Tibial artery (tissue), 4 donors: ENCODE results near the gene PLK5.

Source experiments
- DNase-seq, 2 donors: peaks; one replicate each; pipeline ENCODE4 v3.0.0-alpha.2; 2019
- H3K27ac ChIP-seq, 2 donors: fragments of 200-600 bp; sonication (generic) in 1 of 2; 1 replicate in 1 of 2; 2 replicates in 1 of 2; pipeline ENCODE4 v1.5.1; 2018 to 2019; ENCODE audit warnings: mild to moderate bottlenecking in 1 of 2
- H3K27me3 ChIP-seq, 2 donors: fragments of 200-600 bp; sonication (generic) in 1 of 2; one replicate each; pipeline versions ENCODE4 v1.5.1 to v1.6.0; 2016 to 2019
- H3K36me3 ChIP-seq, 3 donors: fragments of 200-600 bp; sonication (generic) in 2 of 3; one replicate each; pipeline ENCODE4 v1.5.1; 2016 to 2019; ENCODE audit warnings: mild to moderate bottlenecking in 2 of 3
- H3K4me1 ChIP-seq, 4 donors: fragments of 200-600 bp; sonication (generic) in 2 of 4; 1 replicate in 3 of 4; 2 replicates in 1 of 4; pipeline ENCODE4 v1.5.1; 2016 to 2019
- H3K4me3 ChIP-seq, 2 donors: fragments of 200-600 bp; sonication (generic) in 1 of 2; 1 replicate in 1 of 2; 2 replicates in 1 of 2; pipeline ENCODE4 v1.5.1; 2018 to 2019; ENCODE audit warnings: mild to moderate bottlenecking in 2 of 2
- H3K9me3 ChIP-seq, 3 donors: fragments of 200-600 bp; sonication (generic) in 1 of 3; one replicate each; pipeline ENCODE4 v1.5.1; 2016 to 2019
- intact Hi-C: fragments of 100-400 bp; cut with DNase I; formaldehyde crosslinking; loops from one replicate; pipeline ENCODE4 v1.15.0; 2023; ENCODE audit warnings: low total_unique reads
- TF ChIP-seq, protein P1 (sequence below), 2 experiments: fragments of 200-600 bp in 1 of 2; fragments of 450-650 bp in 1 of 2; IDR thresholded peaks; one replicate each; pipeline ENCODE4 v1.5.1; 2017 to 2019; ENCODE audit warnings: antibody characterized with exemption in 2 of 2, mild to moderate bottlenecking in 1 of 2, moderate library complexity in 1 of 2

The PLK5 gene

DNA sequence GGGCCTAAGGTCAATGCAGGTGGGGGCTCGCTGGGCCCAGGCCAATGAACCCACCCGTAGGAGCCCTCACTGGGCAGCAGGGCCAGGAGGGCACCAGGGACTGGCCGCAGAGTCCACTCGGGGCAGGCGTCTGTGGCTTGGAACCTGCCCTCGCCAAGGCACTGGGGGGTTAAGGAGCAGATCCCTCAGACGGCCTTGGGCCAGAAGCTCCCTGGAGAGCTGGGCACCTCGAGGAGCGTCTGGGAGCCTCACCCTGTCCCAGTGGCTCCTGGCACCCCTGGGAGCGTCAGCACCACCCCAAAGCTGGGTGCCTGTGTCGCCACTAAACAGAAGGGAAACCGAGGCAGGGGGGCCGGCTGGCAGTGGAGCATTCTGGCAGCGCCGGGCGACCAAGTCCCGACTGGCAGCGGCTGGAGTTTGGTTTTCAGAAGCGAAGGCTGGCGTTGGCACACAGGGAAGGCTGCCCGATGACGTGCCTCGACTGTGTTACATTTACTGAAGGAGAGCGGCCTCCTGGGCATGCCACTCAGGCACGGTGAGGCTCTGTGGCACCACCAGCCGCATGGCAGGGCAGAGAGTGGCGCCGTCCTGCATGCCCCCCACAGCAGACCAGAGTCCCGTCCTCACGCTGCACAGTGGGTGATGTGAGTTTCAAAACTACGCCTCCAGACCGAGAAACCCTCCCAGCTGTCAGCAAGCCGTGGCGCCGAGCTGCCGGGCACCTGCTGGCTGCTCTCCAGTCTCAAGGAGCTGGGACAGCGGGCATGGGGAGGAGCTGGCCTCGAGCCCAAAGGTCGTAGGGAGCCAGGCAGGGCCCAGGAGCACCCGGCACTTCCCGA, 53.4 kb downstream of the PLK5 start:
- no peaks in the 10 kb centered on the region for H3K27me3 ChIP-seq
- intact Hi-C loops: no loop called here
- peaks cover 49 to 62% (median 51%) of the 10 kb centered on the region in 3 donors for H3K36me3 ChIP-seq
- no peaks in the 10 kb centered on the region for H3K9me3 ChIP-seq
- H3K4me3 ChIP-seq: no peak overlapping the region
- no peak overlapping the region for H3K27ac ChIP-seq
- no peaks in the 10 kb centered on the region for H3K4me1 ChIP-seq
- TF ChIP-seq, protein P1, sequence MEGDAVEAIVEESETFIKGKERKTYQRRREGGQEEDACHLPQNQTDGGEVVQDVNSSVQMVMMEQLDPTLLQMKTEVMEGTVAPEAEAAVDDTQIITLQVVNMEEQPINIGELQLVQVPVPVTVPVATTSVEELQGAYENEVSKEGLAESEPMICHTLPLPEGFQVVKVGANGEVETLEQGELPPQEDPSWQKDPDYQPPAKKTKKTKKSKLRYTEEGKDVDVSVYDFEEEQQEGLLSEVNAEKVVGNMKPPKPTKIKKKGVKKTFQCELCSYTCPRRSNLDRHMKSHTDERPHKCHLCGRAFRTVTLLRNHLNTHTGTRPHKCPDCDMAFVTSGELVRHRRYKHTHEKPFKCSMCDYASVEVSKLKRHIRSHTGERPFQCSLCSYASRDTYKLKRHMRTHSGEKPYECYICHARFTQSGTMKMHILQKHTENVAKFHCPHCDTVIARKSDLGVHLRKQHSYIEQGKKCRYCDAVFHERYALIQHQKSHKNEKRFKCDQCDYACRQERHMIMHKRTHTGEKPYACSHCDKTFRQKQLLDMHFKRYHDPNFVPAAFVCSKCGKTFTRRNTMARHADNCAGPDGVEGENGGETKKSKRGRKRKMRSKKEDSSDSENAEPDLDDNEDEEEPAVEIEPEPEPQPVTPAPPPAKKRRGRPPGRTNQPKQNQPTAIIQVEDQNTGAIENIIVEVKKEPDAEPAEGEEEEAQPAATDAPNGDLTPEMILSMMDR (IDR thresholded peaks at IDR 0.05): no peak
- no peak for DNase-seq

DNA sequence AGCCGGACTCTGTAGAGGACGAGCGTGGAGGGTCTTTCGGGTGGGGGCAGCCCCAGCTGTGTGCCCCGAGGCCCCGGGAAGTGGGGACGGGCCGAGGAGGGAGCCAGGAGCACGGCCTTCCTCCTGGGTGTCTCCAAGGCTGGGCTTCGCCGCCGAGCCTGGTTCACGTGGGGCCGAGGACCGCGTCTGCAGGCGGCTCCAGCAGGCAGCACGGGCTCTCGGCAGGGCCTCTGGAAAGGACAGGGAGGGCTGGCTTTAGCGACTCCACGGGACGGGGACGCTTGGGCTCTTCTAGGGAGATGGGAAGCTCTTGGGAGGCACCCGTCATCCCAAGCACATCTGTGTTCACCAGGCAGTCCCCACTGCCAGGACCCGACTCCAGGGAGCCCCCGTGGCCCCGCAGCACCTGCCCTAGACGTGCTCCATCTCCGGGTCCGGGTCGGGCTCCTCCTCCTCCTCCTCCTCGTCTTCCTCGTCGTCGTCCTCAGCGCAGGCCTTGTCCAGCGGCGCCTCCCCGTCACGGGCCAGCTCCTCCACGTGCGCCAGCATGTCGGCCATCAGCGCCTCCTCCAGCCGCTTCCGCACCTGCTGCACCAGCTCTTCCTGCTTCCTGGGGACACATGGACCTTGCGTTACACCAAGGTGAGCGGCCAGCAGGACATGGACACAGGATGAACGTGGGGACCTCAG, 54.2 kb downstream of the PLK5 start:
- Histone ChIP-seq H3K27me3 (no peaks in the 10 kb centered on the region), H3K27ac (no peak overlapping the region), H3K4me3 (no peak overlapping the region), H3K9me3 (no peaks in the 10 kb centered on the region), H3K36me3 (peaks cover 55 to 69% (median 56%) of the 10 kb centered on the region in 3 donors), H3K4me1 (no peaks in the 10 kb centered on the region)
- TF ChIP-seq, protein P1 (IDR thresholded peaks at IDR 0.05): no peak
- intact Hi-C loops: no loop called here
- DNase-seq: no peak

DNA sequence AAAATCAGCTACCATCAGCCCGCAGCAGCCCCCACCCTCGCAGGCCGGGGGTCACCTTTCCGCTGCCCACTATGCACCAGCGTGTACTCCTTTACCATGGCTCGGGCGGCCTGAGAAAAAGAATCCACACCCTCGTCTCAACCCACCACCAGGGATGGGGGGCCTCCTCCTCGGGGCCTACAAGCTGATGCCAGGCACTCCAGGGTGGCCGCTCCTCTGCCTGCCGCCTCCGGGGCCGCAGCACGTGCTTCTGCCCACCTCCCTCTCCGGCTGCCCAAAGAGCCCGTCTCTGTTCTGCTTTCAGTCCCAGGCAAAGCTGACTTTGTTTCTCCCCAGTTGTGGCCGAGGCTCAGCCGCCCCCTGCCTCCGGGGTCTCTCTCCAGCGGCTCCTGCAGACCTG, 55.3 kb downstream of the PLK5 start:
- intact Hi-C loops: no loop called here
- Histone ChIP-seq H3K27ac (no peak overlapping the region), H3K36me3 (peaks cover 65 to 79% (median 67%) of the 10 kb centered on the region in 3 donors), H3K9me3 (no peaks in the 10 kb centered on the region), H3K4me3 (no peak overlapping the region), H3K27me3 (no peaks in the 10 kb centered on the region), H3K4me1 (no peaks in the 10 kb centered on the region)
- DNase-seq: no peak
- TF ChIP-seq, protein P1 (IDR thresholded peaks at IDR 0.05): no peak

DNA sequence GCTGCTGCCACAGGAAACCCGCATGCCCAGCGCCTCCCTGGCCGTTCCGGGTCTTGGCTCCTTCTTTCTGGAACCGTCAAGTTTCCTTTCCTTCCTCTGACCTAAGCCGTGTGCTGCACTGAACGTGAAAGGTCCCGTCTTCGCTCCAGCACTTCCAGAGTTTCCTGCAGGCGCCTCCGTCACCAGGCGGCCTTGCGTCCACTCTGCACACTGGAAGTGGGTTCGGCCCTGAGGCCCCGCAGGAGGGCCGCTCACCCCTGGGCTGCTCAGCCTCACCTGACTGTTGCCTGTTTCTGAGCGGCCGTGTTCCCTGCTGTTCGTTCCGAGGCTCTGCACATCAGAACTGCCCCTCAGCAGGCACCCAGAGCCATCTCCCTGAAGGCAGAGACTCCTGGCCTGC, 56.5 kb downstream of the PLK5 start:
- no peak overlapping the region for H3K4me3 ChIP-seq
- H3K36me3 ChIP-seq: peaks cover 65 to 89% (median 75%) of the 10 kb centered on the region in 3 donors
- TF ChIP-seq, protein P1 (IDR thresholded peaks at IDR 0.05): no peak
- intact Hi-C loops: no loop called here
- H3K27ac ChIP-seq: no peak overlapping the region
- H3K9me3 ChIP-seq: no peaks in the 10 kb centered on the region
- DNase-seq: no peak
- H3K27me3 ChIP-seq: no peaks in the 10 kb centered on the region
- H3K4me1 ChIP-seq: no peaks in the 10 kb centered on the region

DNA sequence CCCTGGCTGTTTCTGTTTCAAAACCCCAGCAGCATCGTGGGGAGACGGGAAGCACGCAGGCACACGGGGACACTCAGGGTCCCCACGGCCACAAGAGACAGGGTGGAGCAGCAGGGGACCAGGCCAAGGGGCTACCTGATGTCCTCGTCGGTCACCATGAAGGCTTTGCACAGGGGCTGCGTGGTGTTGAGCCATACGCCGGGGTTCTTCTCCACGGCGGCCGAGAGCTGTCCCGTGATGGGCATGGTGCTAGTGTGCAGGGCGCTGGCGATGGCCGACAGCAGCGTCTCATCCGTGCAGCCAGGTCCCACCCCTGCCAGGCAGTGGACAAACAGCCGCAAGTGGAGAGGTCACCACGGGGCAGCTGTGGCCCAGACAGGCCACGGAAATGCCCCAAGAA, 57.1 kb downstream of the PLK5 start:
- H3K4me1 ChIP-seq: peaks cover 0 to under 1% (median 0%) of the 10 kb centered on the region in 4 donors
- H3K9me3 ChIP-seq: no peaks in the 10 kb centered on the region
- H3K27me3 ChIP-seq: no peaks in the 10 kb centered on the region
- H3K4me3 ChIP-seq: no peak overlapping the region
- intact Hi-C loops: no loop called here
- TF ChIP-seq, protein P1 (IDR thresholded peaks at IDR 0.05): no peak
- H3K27ac ChIP-seq: no peak overlapping the region
- peaks cover 65 to 93% (median 75%) of the 10 kb centered on the region in 3 donors for H3K36me3 ChIP-seq
- no peak for DNase-seq
